ENCODE measurements around the gene PLCG2. TPM values are rescaled to one million over a fixed set of nuclear protein-coding genes. Genes with fewer than 3 reads are reported as not detected.

Gene PLCG2
- total RNA-seq, 1 donor from 2014 or later = 7.1 TPM

- Mint-ChIP-seq H3K4me1 (ENCODE audit: low read depth) (no peaks in the 10 kb centered on the region), H3K9me3 (no peaks in the 10 kb centered on the region), H3K4me3 (ENCODE audit: low read depth) (no peak overlapping the region), H3K27ac (no peak overlapping the region), H3K36me3 (ENCODE audit: low read depth) (no peaks in the 10 kb centered on the region), H3K27me3 (ENCODE audit: low read depth) (peaks cover 4% of the 10 kb centered on the region)
- intact Hi-C loops (cut with micrococcal nuclease) = no loop called here
- no peak for DNase-seq (ENCODE audit: low spot score)
Observed at GRCh38 chr16:81987121-81987520, 208.0 kb downstream of the PLCG2 start.

- H3K4me3 Mint-ChIP-seq (ENCODE audit: low read depth) = no peak overlapping the region
- intact Hi-C loops (cut with micrococcal nuclease) = no loop called here
- DNase-seq (ENCODE audit: low spot score) = no peak
- H3K27me3 Mint-ChIP-seq (ENCODE audit: low read depth) = peaks cover 4% of the 10 kb centered on the region
- H3K27ac Mint-ChIP-seq = no peak overlapping the region
- no peaks in the 10 kb centered on the region for H3K9me3 Mint-ChIP-seq
- no peaks in the 10 kb centered on the region for H3K36me3 Mint-ChIP-seq (ENCODE audit: low read depth)
- H3K4me1 Mint-ChIP-seq (ENCODE audit: low read depth) = no peaks in the 10 kb centered on the region
Observed at GRCh38 chr16:81987706-81988105, 208.6 kb downstream of the PLCG2 start.

GRCh38 chr16:81992859-81993258 lies 213.8 kb downstream of the PLCG2 start:
- H3K36me3 Mint-ChIP-seq (ENCODE audit: low read depth) = no peaks in the 10 kb centered on the region
- H3K4me1 Mint-ChIP-seq (ENCODE audit: low read depth) = no peaks in the 10 kb centered on the region
- no peak for DNase-seq (ENCODE audit: low spot score)
- no peaks in the 10 kb centered on the region for H3K27me3 Mint-ChIP-seq (ENCODE audit: low read depth)
- H3K4me3 Mint-ChIP-seq (ENCODE audit: low read depth) = no peak overlapping the region
- intact Hi-C loops (cut with micrococcal nuclease) = no loop called here
- H3K27ac Mint-ChIP-seq = no peak overlapping the region
- no peaks in the 10 kb centered on the region for H3K9me3 Mint-ChIP-seq

GRCh38 chr16:81994485-81994884 lies 215.4 kb downstream of the PLCG2 start:
- Mint-ChIP-seq H3K9me3 (no peaks in the 10 kb centered on the region), H3K36me3 (ENCODE audit: low read depth) (peaks cover 6% of the 10 kb centered on the region), H3K27ac (no peak overlapping the region), H3K4me3 (ENCODE audit: low read depth) (no peak overlapping the region), H3K4me1 (ENCODE audit: low read depth) (no peaks in the 10 kb centered on the region), H3K27me3 (ENCODE audit: low read depth) (no peaks in the 10 kb centered on the region)
- no peak for DNase-seq (ENCODE audit: low spot score)
- intact Hi-C loops (cut with micrococcal nuclease) = no loop called here

- Mint-ChIP-seq H3K36me3 (ENCODE audit: low read depth) (peaks cover 6% of the 10 kb centered on the region), H3K27me3 (ENCODE audit: low read depth) (no peaks in the 10 kb centered on the region), H3K4me3 (ENCODE audit: low read depth) (no peak overlapping the region), H3K4me1 (ENCODE audit: low read depth) (no peaks in the 10 kb centered on the region), H3K27ac (no peak overlapping the region), H3K9me3 (no peaks in the 10 kb centered on the region)
- no peak for DNase-seq (ENCODE audit: low spot score)
- intact Hi-C loops (cut with micrococcal nuclease) = no loop called here
Observed at GRCh38 chr16:81995651-81996050, 216.6 kb downstream of the PLCG2 start.

GRCh38 chr16:81996664-81997509 lies 217.8 kb downstream of the PLCG2 start:
- Mint-ChIP-seq H3K4me1 (ENCODE audit: low read depth) (no peaks in the 10 kb centered on the region), H3K36me3 (ENCODE audit: low read depth) (peaks cover 7% of the 10 kb centered on the region), H3K27me3 (ENCODE audit: low read depth) (no peaks in the 10 kb centered on the region), H3K27ac (no peak overlapping the region), H3K4me3 (ENCODE audit: low read depth) (no peak overlapping the region), H3K9me3 (no peaks in the 10 kb centered on the region)
- DNase-seq (ENCODE audit: low spot score) = no peak
- intact Hi-C loops (cut with micrococcal nuclease) = no loop called here

- Mint-ChIP-seq H3K27me3 (ENCODE audit: low read depth) (no peaks in the 10 kb centered on the region), H3K4me3 (ENCODE audit: low read depth) (no peak overlapping the region), H3K36me3 (ENCODE audit: low read depth) (peaks cover 11% of the 10 kb centered on the region), H3K4me1 (ENCODE audit: low read depth) (no peaks in the 10 kb centered on the region), H3K9me3 (no peaks in the 10 kb centered on the region), H3K27ac (no peak overlapping the region)
- intact Hi-C loops (cut with micrococcal nuclease) = no loop called here
- no peak for DNase-seq (ENCODE audit: low spot score)
Observed at GRCh38 chr16:81997738-81998137, 218.6 kb downstream of the PLCG2 start.

GRCh38 chr16:82002831-82003230 lies 223.7 kb downstream of the PLCG2 start:
- no peak for DNase-seq (ENCODE audit: low spot score)

GRCh38 chr16:82004601-82005000 lies 225.5 kb downstream of the PLCG2 start:
- peaks cover 16% of the 10 kb centered on the region for H3K9me3 Mint-ChIP-seq
- DNase-seq (ENCODE audit: low spot score) = no peak

More at GRCh38 chr16:82002831-82003230, 223.7 kb downstream of the PLCG2 start:
- H3K36me3 Mint-ChIP-seq (ENCODE audit: low read depth) = peaks cover 11% of the 10 kb centered on the region
- H3K4me1 Mint-ChIP-seq (ENCODE audit: low read depth) = no peaks in the 10 kb centered on the region
- no peak overlapping the region for H3K4me3 Mint-ChIP-seq (ENCODE audit: low read depth)
- H3K27ac Mint-ChIP-seq = no peak overlapping the region
- intact Hi-C loops (cut with micrococcal nuclease) = no loop called here
- H3K27me3 Mint-ChIP-seq (ENCODE audit: low read depth) = no peaks in the 10 kb centered on the region
- peaks cover under 1% of the 10 kb centered on the region for H3K9me3 Mint-ChIP-seq

GRCh38 chr16:82005027-82005830 lies 226.1 kb downstream of the PLCG2 start:
- intact Hi-C loops (cut with micrococcal nuclease) = no loop called here
- Mint-ChIP-seq H3K27me3 (ENCODE audit: low read depth) (no peaks in the 10 kb centered on the region), H3K4me3 (ENCODE audit: low read depth) (no peak overlapping the region), H3K4me1 (ENCODE audit: low read depth) (peaks cover 2% of the 10 kb centered on the region), H3K27ac (no peak overlapping the region), H3K36me3 (ENCODE audit: low read depth) (peaks cover 23% of the 10 kb centered on the region), H3K9me3 (peaks cover 22% of the 10 kb centered on the region)
- no peak for DNase-seq (ENCODE audit: low spot score)

More at GRCh38 chr16:82004601-82005000, 225.5 kb downstream of the PLCG2 start:
- intact Hi-C loops (cut with micrococcal nuclease) = no loop called here
- H3K36me3 Mint-ChIP-seq (ENCODE audit: low read depth) = peaks cover 18% of the 10 kb centered on the region
- no peak overlapping the region for H3K27ac Mint-ChIP-seq
- no peaks in the 10 kb centered on the region for H3K27me3 Mint-ChIP-seq (ENCODE audit: low read depth)
- no peak overlapping the region for H3K4me3 Mint-ChIP-seq (ENCODE audit: low read depth)
- H3K4me1 Mint-ChIP-seq (ENCODE audit: low read depth) = no peaks in the 10 kb centered on the region

GRCh38 chr16:82006036-82006435 lies 226.9 kb downstream of the PLCG2 start:
- Mint-ChIP-seq H3K4me1 (ENCODE audit: low read depth) (peaks cover 8% of the 10 kb centered on the region), H3K27me3 (ENCODE audit: low read depth) (no peaks in the 10 kb centered on the region), H3K36me3 (ENCODE audit: low read depth) (peaks cover 30% of the 10 kb centered on the region), H3K4me3 (ENCODE audit: low read depth) (no peak overlapping the region), H3K9me3 (peaks cover 30% of the 10 kb centered on the region), H3K27ac (no peak overlapping the region)
- DNase-seq (ENCODE audit: low spot score) = no peak
- intact Hi-C loops (cut with micrococcal nuclease) = no loop called here

GRCh38 chr16:82007189-82007588 lies 228.1 kb downstream of the PLCG2 start:
- peaks cover 30% of the 10 kb centered on the region for H3K9me3 Mint-ChIP-seq
- H3K27me3 Mint-ChIP-seq (ENCODE audit: low read depth) = peaks cover 6% of the 10 kb centered on the region
- no peak overlapping the region for H3K4me3 Mint-ChIP-seq (ENCODE audit: low read depth)
- intact Hi-C loops (cut with micrococcal nuclease) = no loop called here
- no peak for DNase-seq (ENCODE audit: low spot score)
- peaks cover 12% of the 10 kb centered on the region for H3K4me1 Mint-ChIP-seq (ENCODE audit: low read depth)
- H3K27ac Mint-ChIP-seq = no peak overlapping the region
- H3K36me3 Mint-ChIP-seq (ENCODE audit: low read depth) = peaks cover 31% of the 10 kb centered on the region
